ENCODE measurements around the gene MARCHF5.

Gene MARCHF5

GRCh38 chr10:92305133-92306072 is 14.4 kb downstream of the MARCHF5 start:
- H3K4me1 ChIP-seq (ENCODE audit: low read length): peaks cover 9% of the 10 kb centered on the region; the same call in 1 of the 2 replicates
- no peak overlapping the region for H2AFZ ChIP-seq (ENCODE audit: low read length)
- H3K9me2 ChIP-seq (replicated peaks; ENCODE audit: insufficient read depth, low read length): no peaks in the 10 kb centered on the region
- H3K9me3 ChIP-seq (replicated peaks; ENCODE audit: insufficient read depth, low read length): no peaks in the 10 kb centered on the region
- no peak overlapping the region for H3K4me3 ChIP-seq (ENCODE audit: low read length)
- H4K20me1 ChIP-seq (ENCODE audit: insufficient read depth, low read length): peaks cover 6% of the 10 kb centered on the region
- H3K36me3 ChIP-seq (replicated peaks; ENCODE audit: insufficient read depth, low read length): no peaks in the 10 kb centered on the region
- no peak for DNase-seq
- TF ChIP-seq EZH2 (optimal IDR thresholded peaks at IDR 0.05; ENCODE audit: low read depth, low read length) (no peak), CTCF (IDR thresholded peaks at IDR 0.05; ENCODE audit: low read length) (no peak), EZH2phosphoT487 (IDR thresholded peaks at IDR 0.05; ENCODE audit: low read length) (no peak)
- H3K27ac ChIP-seq (ENCODE audit: low read length): no peak overlapping the region
- H3F3A ChIP-seq (ENCODE audit: insufficient read depth, low read length): no peaks in the 10 kb centered on the region
- no peaks in the 10 kb centered on the region for H3K27me3 ChIP-seq (replicated peaks; ENCODE audit: insufficient read depth, low read length)
- no peak overlapping the region for H3K4me2 ChIP-seq (ENCODE audit: low read depth, low read length)
- H3K79me2 ChIP-seq (ENCODE audit: low read length): peaks cover 93% of the 10 kb centered on the region
- H3K9ac ChIP-seq (ENCODE audit: low read length): no peak overlapping the region

GRCh38 chr10:92309272-92309671 is 18.3 kb downstream of the MARCHF5 start:
- peaks cover 6% of the 10 kb centered on the region for H4K20me1 ChIP-seq (ENCODE audit: insufficient read depth, low read length)
- no peak overlapping the region for H3K9ac ChIP-seq (ENCODE audit: low read length)
- H3K9me2 ChIP-seq (replicated peaks; ENCODE audit: insufficient read depth, low read length): no peaks in the 10 kb centered on the region
- no peaks in the 10 kb centered on the region for H3F3A ChIP-seq (ENCODE audit: insufficient read depth, low read length)
- H3K4me1 ChIP-seq (ENCODE audit: low read length): no peaks in the 10 kb centered on the region
- H3K36me3 ChIP-seq (replicated peaks; ENCODE audit: insufficient read depth, low read length): 0 out of 2 replicates have a peak, but pooled peaks cover 6% of the 10 kb centered on the region
- TF ChIP-seq EZH2 (optimal IDR thresholded peaks at IDR 0.05; ENCODE audit: low read depth, low read length) (no peak), CTCF (IDR thresholded peaks at IDR 0.05; ENCODE audit: low read length) (no peak), EZH2phosphoT487 (IDR thresholded peaks at IDR 0.05; ENCODE audit: low read length) (no peak)
- no peak overlapping the region for H3K4me3 ChIP-seq (ENCODE audit: low read length)
- H3K4me2 ChIP-seq (ENCODE audit: low read depth, low read length): no peak overlapping the region
- no peak overlapping the region for H2AFZ ChIP-seq (ENCODE audit: low read length)
- H3K27me3 ChIP-seq (replicated peaks; ENCODE audit: insufficient read depth, low read length): no peaks in the 10 kb centered on the region
- peaks cover 71% of the 10 kb centered on the region for H3K79me2 ChIP-seq (ENCODE audit: low read length)
- no peak overlapping the region for H3K27ac ChIP-seq (ENCODE audit: low read length)
- DNase-seq: no peak
- no peaks in the 10 kb centered on the region for H3K9me3 ChIP-seq (replicated peaks; ENCODE audit: insufficient read depth, low read length)

GRCh38 chr10:92313750-92314149 is 22.8 kb downstream of the MARCHF5 start:
- Histone ChIP-seq H3F3A (ENCODE audit: insufficient read depth, low read length) (no peaks in the 10 kb centered on the region), H3K27ac (ENCODE audit: low read length) (no peak overlapping the region), H3K4me2 (ENCODE audit: low read depth, low read length) (no peak overlapping the region), H3K4me3 (ENCODE audit: low read length) (no peak overlapping the region), H3K9ac (ENCODE audit: low read length) (no peak overlapping the region), H3K9me3 (replicated peaks; ENCODE audit: insufficient read depth, low read length) (no peaks in the 10 kb centered on the region), H3K27me3 (replicated peaks; ENCODE audit: insufficient read depth, low read length) (no peaks in the 10 kb centered on the region), H3K36me3 (replicated peaks; ENCODE audit: insufficient read depth, low read length) (0 out of 2 replicates have a peak, but pooled peaks cover 6% of the 10 kb centered on the region), H3K4me1 (ENCODE audit: low read length) (no peaks in the 10 kb centered on the region), H4K20me1 (ENCODE audit: insufficient read depth, low read length) (no peaks in the 10 kb centered on the region), H3K9me2 (replicated peaks; ENCODE audit: insufficient read depth, low read length) (no peaks in the 10 kb centered on the region), H2AFZ (ENCODE audit: low read length) (no peak overlapping the region), H3K79me2 (ENCODE audit: low read length) (peaks cover 53% of the 10 kb centered on the region)
- no peak for DNase-seq
- TF ChIP-seq EZH2 (optimal IDR thresholded peaks at IDR 0.05; ENCODE audit: low read depth, low read length) (no peak), EZH2phosphoT487 (IDR thresholded peaks at IDR 0.05; ENCODE audit: low read length) (no peak), CTCF (IDR thresholded peaks at IDR 0.05; ENCODE audit: low read length) (no peak)
